SU-DHL-6 (cell line): ENCODE measurements around the gene GDF2.

ENCODE experiments used
- H2AFZ ChIP-seq: fragments of 200-600 bp; sonication (generic); 2 replicates; pipeline ENCODE4 v1.6.1; 2014; ENCODE audit warnings: low read depth, mild to moderate bottlenecking, moderate library complexity, mixed read lengths, antibody characterized with exemption, low read length; ENCODE audit not compliant: severe bottlenecking
- H3F3A ChIP-seq: fragments of 200-600 bp; shearing (Covaris generic); 2 replicates; pipeline ENCODE4 v1.6.0; 2016; ENCODE audit warnings: antibody characterized with exemption, mild to moderate bottlenecking; ENCODE audit not compliant: insufficient read depth
- H3K27ac ChIP-seq: fragments of 200-600 bp; sonication (generic); 2 replicates; pipeline ENCODE4 v1.5.1; 2016; ENCODE audit warnings: low read depth, mild to moderate bottlenecking, low read length, moderate library complexity, mixed read lengths
- H3K27me3 ChIP-seq: fragments of 200-600 bp; sonication (generic), shearing (Covaris generic); 2 replicates; pipeline ENCODE4 v1.6.0; 2014; ENCODE audit warnings: mild to moderate bottlenecking, low read length
- H3K36me3 ChIP-seq: fragments of 200-600 bp; sonication (generic); 2 replicates; pipeline ENCODE4 v1.6.1; 2014; ENCODE audit warnings: mild to moderate bottlenecking, low read length, mixed read lengths
- H3K4me2 ChIP-seq: fragments of 300-600, 200-600 bp; shearing (Covaris generic), sonication (generic); 2 replicates; pipeline ENCODE4 v1.6.0; 2014; ENCODE audit warnings: low read length, low read depth, mild to moderate bottlenecking; ENCODE audit not compliant: poor library complexity, severe bottlenecking
- H3K4me3 ChIP-seq: fragments of 200-600 bp; sonication (generic); 2 replicates; pipeline ENCODE4 v1.5.1; 2014; ENCODE audit warnings: antibody characterized with exemption, low read length, mild to moderate bottlenecking, mixed read lengths; ENCODE audit not compliant: insufficient read depth, poor library complexity, severe bottlenecking
- H3K79me2 ChIP-seq: fragments of 200-600 bp; sonication (generic); 2 replicates; pipeline ENCODE4 v1.6.1; 2014; ENCODE audit warnings: mild to moderate bottlenecking, low read length, moderate library complexity; ENCODE audit not compliant: insufficient read depth
- H3K9ac ChIP-seq: fragments of 200-600 bp; sonication (generic); 2 replicates; pipeline ENCODE4 v1.7.0; 2014; ENCODE audit warnings: mild to moderate bottlenecking, low read length
- H3K9me2 ChIP-seq: fragments of 200-600 bp; sonication (generic); replicated peaks from 2 replicates; pipeline ENCODE4 v1.6.1; 2014; ENCODE audit warnings: low read length; ENCODE audit not compliant: insufficient read depth
- H3K9me3 ChIP-seq: fragments of 200-600 bp; sonication (generic); 2 replicates; pipeline ENCODE4 v1.6.1; 2014; ENCODE audit warnings: low read length, mixed read lengths; ENCODE audit not compliant: insufficient read depth
- H4K20me1 ChIP-seq: fragments of 200-600 bp; sonication (generic); 2 replicates; pipeline ENCODE4 v1.6.1; 2014; ENCODE audit warnings: low read depth, mild to moderate bottlenecking, antibody characterized with exemption, low read length, moderate library complexity, mixed read lengths
- CTCF ChIP-seq: fragments of 200-600 bp; sonication (generic); IDR thresholded peaks from one replicate; pipeline ENCODE4 v1.5.1; 2017; ENCODE audit warnings: antibody characterized with exemption, mild to moderate bottlenecking, low read length, moderate library complexity; ENCODE audit not compliant: insufficient read depth, poor library complexity, severe bottlenecking
- EZH2phosphoT487 ChIP-seq: fragments of 200-600 bp; sonication (generic), shearing (Covaris generic); conservative IDR thresholded peaks from 2 replicates; pipeline ENCODE4 v1.6.1; 2018; ENCODE audit warnings: mild to moderate bottlenecking, antibody characterized with exemption, low read length, moderate library complexity, mixed read lengths

GDF2 gene

GRCh38 chr10:47331954-47332353, 9.7 kb downstream of the GDF2 start:
- no peak overlapping the region for H2AFZ ChIP-seq

GRCh38 chr10:47332371-47332770, 10.1 kb downstream of the GDF2 start:
- TF ChIP-seq EZH2phosphoT487: no peak
- TF ChIP-seq CTCF: no peak
- H4K20me1 ChIP-seq: no peaks in the 10 kb centered on the region

More at GRCh38 chr10:47331954-47332353, 9.7 kb downstream of the GDF2 start:
- H3K9me3 ChIP-seq: no peaks in the 10 kb centered on the region
- no peaks in the 10 kb centered on the region for H3K27me3 ChIP-seq
- H3K4me3 ChIP-seq: no peak overlapping the region
- TF ChIP-seq CTCF (no peak), EZH2phosphoT487 (no peak)
- no peak overlapping the region for H3K27ac ChIP-seq
- no peak overlapping the region for H3K4me2 ChIP-seq
- H3K36me3 ChIP-seq: no peaks in the 10 kb centered on the region
- H4K20me1 ChIP-seq: no peaks in the 10 kb centered on the region
- no peak overlapping the region for H3K9ac ChIP-seq
- H3F3A ChIP-seq: no peaks in the 10 kb centered on the region
- H3K9me2 ChIP-seq: no peaks in the 10 kb centered on the region
- H3K79me2 ChIP-seq: no peaks in the 10 kb centered on the region

GRCh38 chr10:47332946-47333345, 10.7 kb downstream of the GDF2 start:
- Histone ChIP-seq H3K27me3 (no peaks in the 10 kb centered on the region), H3K4me2 (no peak overlapping the region), H3K36me3 (no peaks in the 10 kb centered on the region), H2AFZ (no peak overlapping the region), H3K9ac (no peak overlapping the region), H3K4me3 (no peak overlapping the region), H3F3A (no peaks in the 10 kb centered on the region), H4K20me1 (no peaks in the 10 kb centered on the region), H3K9me3 (no peaks in the 10 kb centered on the region), H3K9me2 (no peaks in the 10 kb centered on the region), H3K79me2 (no peaks in the 10 kb centered on the region), H3K27ac (no peak overlapping the region)
- TF ChIP-seq CTCF: no peak
- TF ChIP-seq EZH2phosphoT487: no peak

More at GRCh38 chr10:47332371-47332770, 10.1 kb downstream of the GDF2 start:
- H3K9me2 ChIP-seq: no peaks in the 10 kb centered on the region
- H3K4me3 ChIP-seq: no peak overlapping the region
- H3K79me2 ChIP-seq: no peaks in the 10 kb centered on the region
- no peak overlapping the region for H3K27ac ChIP-seq
- H3K36me3 ChIP-seq: no peaks in the 10 kb centered on the region
- no peak overlapping the region for H2AFZ ChIP-seq
- no peaks in the 10 kb centered on the region for H3K9me3 ChIP-seq
- no peaks in the 10 kb centered on the region for H3F3A ChIP-seq
- no peaks in the 10 kb centered on the region for H3K27me3 ChIP-seq
- H3K9ac ChIP-seq: no peak overlapping the region
- no peak overlapping the region for H3K4me2 ChIP-seq
